ENCODE measurements around the gene GPC6. TPM values are rescaled to one million over a fixed set of nuclear protein-coding genes. Genes with fewer than 3 reads are reported as not detected.

Gene GPC6
- polyA plus RNA-seq, 4 donors: 0.22 to 45.0 (median 1.4) TPM

- Histone ChIP-seq H3K4me3 (ENCODE audit: low read depth in 1 of 3, low read length in 3 of 3) (peak overlapping the region in 1 of 3 donors; percentile 21), H3K27me3 (ENCODE audit: control insufficient read depth in 3 of 3, insufficient read depth in 3 of 3, low read length in 3 of 3) (no peaks in the 10 kb centered on the region), H3K27ac (ENCODE audit: low read depth in 1 of 3, low read length in 2 of 3) (peak overlapping the region; percentile 48 to 79 (median 75)), H3K4me1 (ENCODE audit: control insufficient read depth in 3 of 3, insufficient read depth in 2 of 3, low read depth in 1 of 3, low read length in 2 of 3) (peaks cover 5 to 32% (median 9%) of the 10 kb centered on the region in 3 donors), H3K36me3 (ENCODE audit: control insufficient read depth in 3 of 3, insufficient read depth in 2 of 3, low read depth in 1 of 3, low read length in 3 of 3) (no peaks in the 10 kb centered on the region), H3K9me3 (ENCODE audit: control insufficient read depth in 2 of 2, insufficient read depth in 1 of 2, low read depth in 1 of 2, low read length in 1 of 2) (no peaks in the 10 kb centered on the region)
- no peak for FAIRE-seq
- 17 to 66% (median 42%) methylated on average over 7 of the region's 7 CpGs for WGBS, 3 donors
- peak; percentile 93 to 94 for DNase-seq
Observed at GRCh38 chr13:94119360-94119936, 892.8 kb downstream of the GPC6 start.

- peaks cover 5 to 32% (median 10%) of the 10 kb centered on the region in 3 donors for H3K4me1 ChIP-seq (ENCODE audit: control insufficient read depth in 3 of 3, insufficient read depth in 2 of 3, low read depth in 1 of 3, low read length in 2 of 3)
- 29 to 62% (median 49%) methylated on average over 2 of the region's 2 CpGs for whole genome bisulfite sequencing, 3 donors
Observed at GRCh38 chr13:94120878-94121277, 894.3 kb downstream of the GPC6 start.

DNA sequence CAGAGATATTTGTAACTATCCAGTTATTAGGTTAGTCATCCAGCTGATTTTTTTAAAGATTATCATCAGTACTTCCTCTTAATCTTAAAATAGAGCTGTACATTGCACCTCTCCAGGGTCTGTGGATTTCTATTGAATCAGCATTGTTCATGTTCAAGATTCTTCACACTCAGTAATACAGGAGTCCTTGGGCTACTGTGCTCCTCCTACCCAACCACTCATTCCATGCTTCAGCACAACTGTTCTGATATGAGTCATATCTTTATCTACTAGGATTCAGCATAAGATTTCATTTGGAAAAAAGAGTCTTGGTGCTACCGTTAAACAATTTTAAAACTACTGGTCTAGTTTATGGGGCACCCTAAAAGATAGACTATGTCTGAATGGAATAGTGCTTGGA is 895.1 kb downstream of the GPC6 start:
- 25 to 69% (median 32%) methylated on average over 1 of the region's 1 CpG for WGBS, 3 donors
- Histone ChIP-seq H3K4me3 (ENCODE audit: low read depth in 1 of 3, low read length in 3 of 3) (no peak overlapping the region), H3K9me3 (ENCODE audit: control insufficient read depth in 2 of 2, insufficient read depth in 1 of 2, low read depth in 1 of 2, low read length in 1 of 2) (no peaks in the 10 kb centered on the region), H3K36me3 (ENCODE audit: control insufficient read depth in 3 of 3, insufficient read depth in 2 of 3, low read depth in 1 of 3, low read length in 3 of 3) (no peaks in the 10 kb centered on the region), H3K4me1 (ENCODE audit: control insufficient read depth in 3 of 3, insufficient read depth in 2 of 3, low read depth in 1 of 3, low read length in 2 of 3) (peaks cover 5 to 32% (median 10%) of the 10 kb centered on the region in 3 donors), H3K27me3 (ENCODE audit: control insufficient read depth in 3 of 3, insufficient read depth in 3 of 3, low read length in 3 of 3) (no peaks in the 10 kb centered on the region), H3K27ac (ENCODE audit: low read depth in 1 of 3, low read length in 2 of 3) (no peak overlapping the region)
- peak in 1 of 2 donors; percentile 79 for DNase-seq
- no peak for FAIRE-seq

More at GRCh38 chr13:94120878-94121277, 894.3 kb downstream of the GPC6 start:
- peak overlapping the region in 2 of 3 donors; percentile 54 to 79 for H3K27ac ChIP-seq (ENCODE audit: low read depth in 1 of 3, low read length in 2 of 3)
- no peak overlapping the region for H3K4me3 ChIP-seq (ENCODE audit: low read depth in 1 of 3, low read length in 3 of 3)
- H3K36me3 ChIP-seq (ENCODE audit: control insufficient read depth in 3 of 3, insufficient read depth in 2 of 3, low read depth in 1 of 3, low read length in 3 of 3): no peaks in the 10 kb centered on the region
- H3K27me3 ChIP-seq (ENCODE audit: control insufficient read depth in 3 of 3, insufficient read depth in 3 of 3, low read length in 3 of 3): no peaks in the 10 kb centered on the region
- no peaks in the 10 kb centered on the region for H3K9me3 ChIP-seq (ENCODE audit: control insufficient read depth in 2 of 2, insufficient read depth in 1 of 2, low read depth in 1 of 2, low read length in 1 of 2)
- FAIRE-seq: no peak
- no peak for DNase-seq

GRCh38 chr13:94122300-94122915 is 895.8 kb downstream of the GPC6 start:
- no peak for FAIRE-seq
- Histone ChIP-seq H3K9me3 (ENCODE audit: control insufficient read depth in 2 of 2, insufficient read depth in 1 of 2, low read depth in 1 of 2, low read length in 1 of 2) (no peaks in the 10 kb centered on the region), H3K36me3 (ENCODE audit: control insufficient read depth in 3 of 3, insufficient read depth in 2 of 3, low read depth in 1 of 3, low read length in 3 of 3) (no peaks in the 10 kb centered on the region), H3K4me3 (ENCODE audit: low read depth in 1 of 3, low read length in 3 of 3) (no peak overlapping the region), H3K27me3 (ENCODE audit: control insufficient read depth in 3 of 3, insufficient read depth in 3 of 3, low read length in 3 of 3) (no peaks in the 10 kb centered on the region), H3K27ac (ENCODE audit: low read depth in 1 of 3, low read length in 2 of 3) (peak overlapping the region in 1 of 3 donors; percentile 48), H3K4me1 (ENCODE audit: control insufficient read depth in 3 of 3, insufficient read depth in 2 of 3, low read depth in 1 of 3, low read length in 2 of 3) (peaks cover 5 to 32% (median 10%) of the 10 kb centered on the region in 3 donors)
- 40 to 54% (median 40%) methylated on average over 4 of the region's 4 CpGs for WGBS, 3 donors
- DNase-seq: no peak

DNA sequence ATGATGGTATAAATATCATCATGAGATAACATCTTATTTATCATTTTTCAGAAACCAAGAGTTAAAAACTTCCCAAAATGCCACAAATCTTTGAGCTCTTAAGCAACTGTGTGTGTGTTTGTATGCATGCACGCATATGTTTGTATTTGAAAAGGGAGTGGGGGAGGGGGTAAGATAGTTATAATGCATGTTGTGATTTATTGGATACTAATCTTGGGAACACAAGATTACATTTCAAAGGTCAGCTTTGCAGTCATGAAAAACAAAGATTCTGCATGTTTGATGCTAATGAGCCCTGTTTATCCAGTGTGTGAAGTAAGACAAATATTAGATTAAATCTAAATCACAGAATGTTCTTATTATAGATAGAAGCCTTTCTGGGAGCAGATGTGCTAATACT is 897.0 kb downstream of the GPC6 start:
- DNase-seq (peak in 1 of 2 donors; percentile 72), FAIRE-seq (no peak)
- 3 to 55% (median 50%) methylated on average over 1 of the region's 1 CpG for WGBS, 3 donors
- H3K4me1 ChIP-seq (ENCODE audit: control insufficient read depth in 3 of 3, insufficient read depth in 2 of 3, low read depth in 1 of 3, low read length in 2 of 3): peaks cover 5 to 29% (median 10%) of the 10 kb centered on the region in 3 donors
- no peak overlapping the region for H3K4me3 ChIP-seq (ENCODE audit: low read depth in 1 of 3, low read length in 3 of 3)
- no peaks in the 10 kb centered on the region for H3K36me3 ChIP-seq (ENCODE audit: control insufficient read depth in 3 of 3, insufficient read depth in 2 of 3, low read depth in 1 of 3, low read length in 3 of 3)
- H3K27ac ChIP-seq (ENCODE audit: low read depth in 1 of 3, low read length in 2 of 3): no peak overlapping the region
- no peaks in the 10 kb centered on the region for H3K27me3 ChIP-seq (ENCODE audit: control insufficient read depth in 3 of 3, insufficient read depth in 3 of 3, low read length in 3 of 3)
- no peaks in the 10 kb centered on the region for H3K9me3 ChIP-seq (ENCODE audit: control insufficient read depth in 2 of 2, insufficient read depth in 1 of 2, low read depth in 1 of 2, low read length in 1 of 2)

GRCh38 chr13:94128430-94128829 is 901.8 kb downstream of the GPC6 start:
- DNase-seq (no peak), FAIRE-seq (no peak)
- Histone ChIP-seq H3K27ac (ENCODE audit: low read depth in 1 of 3, low read length in 2 of 3) (no peak overlapping the region), H3K27me3 (ENCODE audit: control insufficient read depth in 3 of 3, insufficient read depth in 3 of 3, low read length in 3 of 3) (no peaks in the 10 kb centered on the region), H3K9me3 (ENCODE audit: control insufficient read depth in 2 of 2, insufficient read depth in 1 of 2, low read depth in 1 of 2, low read length in 1 of 2) (peaks cover 0 to 4% of the 10 kb centered on the region in 2 donors), H3K36me3 (ENCODE audit: control insufficient read depth in 3 of 3, insufficient read depth in 2 of 3, low read depth in 1 of 3, low read length in 3 of 3) (no peaks in the 10 kb centered on the region), H3K4me1 (ENCODE audit: control insufficient read depth in 3 of 3, insufficient read depth in 2 of 3, low read depth in 1 of 3, low read length in 2 of 3) (peaks cover 0 to 3% (median 2%) of the 10 kb centered on the region in 3 donors), H3K4me3 (ENCODE audit: low read depth in 1 of 3, low read length in 3 of 3) (no peak overlapping the region)
- WGBS, 3 donors: 51 to 63% (median 52%) methylated on average over 4 of the region's 4 CpGs

GRCh38 chr13:94129490-94129894 is 902.9 kb downstream of the GPC6 start:
- DNase-seq (no peak), FAIRE-seq (no peak)
- peaks cover 0 to 4% of the 10 kb centered on the region in 2 donors for H3K9me3 ChIP-seq (ENCODE audit: control insufficient read depth in 2 of 2, insufficient read depth in 1 of 2, low read depth in 1 of 2, low read length in 1 of 2)
- no peak overlapping the region for H3K27ac ChIP-seq (ENCODE audit: low read depth in 1 of 3, low read length in 2 of 3)
- no peak overlapping the region for H3K4me3 ChIP-seq (ENCODE audit: low read depth in 1 of 3, low read length in 3 of 3)
- 79 to 98% (median 83%) methylated on average over 2 of the region's 2 CpGs for WGBS, 3 donors
- H3K36me3 ChIP-seq (ENCODE audit: control insufficient read depth in 3 of 3, insufficient read depth in 2 of 3, low read depth in 1 of 3, low read length in 3 of 3): no peaks in the 10 kb centered on the region
- H3K27me3 ChIP-seq (ENCODE audit: control insufficient read depth in 3 of 3, insufficient read depth in 3 of 3, low read length in 3 of 3): no peaks in the 10 kb centered on the region
- H3K4me1 ChIP-seq (ENCODE audit: control insufficient read depth in 3 of 3, insufficient read depth in 2 of 3, low read depth in 1 of 3, low read length in 2 of 3): no peaks in the 10 kb centered on the region

GRCh38 chr13:94138831-94139230 is 912.2 kb downstream of the GPC6 start:
- H3K9me3 ChIP-seq (ENCODE audit: control insufficient read depth in 2 of 2, insufficient read depth in 1 of 2, low read depth in 1 of 2, low read length in 1 of 2): no peaks in the 10 kb centered on the region
- 46 to 71% (median 58%) methylated on average over 4 of the region's 4 CpGs for WGBS, 3 donors
- DNase-seq: no peak
- no peaks in the 10 kb centered on the region for H3K36me3 ChIP-seq (ENCODE audit: control insufficient read depth in 3 of 3, insufficient read depth in 2 of 3, low read depth in 1 of 3, low read length in 3 of 3)
- no peaks in the 10 kb centered on the region for H3K27me3 ChIP-seq (ENCODE audit: control insufficient read depth in 3 of 3, insufficient read depth in 3 of 3, low read length in 3 of 3)
- H3K4me3 ChIP-seq (ENCODE audit: low read depth in 1 of 3, low read length in 3 of 3): no peak overlapping the region
- H3K4me1 ChIP-seq (ENCODE audit: control insufficient read depth in 3 of 3, insufficient read depth in 2 of 3, low read depth in 1 of 3, low read length in 2 of 3): no peaks in the 10 kb centered on the region
- no peak for FAIRE-seq
- no peak overlapping the region for H3K27ac ChIP-seq (ENCODE audit: low read depth in 1 of 3, low read length in 2 of 3)

Measured in small intestine (tissue), 7 donors.